Kidney tubule cell (primary cell): Measurements from ENCODE around the gene PIEZO2.

Experiments
- DNase-seq: peaks from one replicate; pipeline ENCODE4 v3.0.0-alpha.2; 2018; ENCODE audit warnings: low spot score

Gene PIEZO2

DNA sequence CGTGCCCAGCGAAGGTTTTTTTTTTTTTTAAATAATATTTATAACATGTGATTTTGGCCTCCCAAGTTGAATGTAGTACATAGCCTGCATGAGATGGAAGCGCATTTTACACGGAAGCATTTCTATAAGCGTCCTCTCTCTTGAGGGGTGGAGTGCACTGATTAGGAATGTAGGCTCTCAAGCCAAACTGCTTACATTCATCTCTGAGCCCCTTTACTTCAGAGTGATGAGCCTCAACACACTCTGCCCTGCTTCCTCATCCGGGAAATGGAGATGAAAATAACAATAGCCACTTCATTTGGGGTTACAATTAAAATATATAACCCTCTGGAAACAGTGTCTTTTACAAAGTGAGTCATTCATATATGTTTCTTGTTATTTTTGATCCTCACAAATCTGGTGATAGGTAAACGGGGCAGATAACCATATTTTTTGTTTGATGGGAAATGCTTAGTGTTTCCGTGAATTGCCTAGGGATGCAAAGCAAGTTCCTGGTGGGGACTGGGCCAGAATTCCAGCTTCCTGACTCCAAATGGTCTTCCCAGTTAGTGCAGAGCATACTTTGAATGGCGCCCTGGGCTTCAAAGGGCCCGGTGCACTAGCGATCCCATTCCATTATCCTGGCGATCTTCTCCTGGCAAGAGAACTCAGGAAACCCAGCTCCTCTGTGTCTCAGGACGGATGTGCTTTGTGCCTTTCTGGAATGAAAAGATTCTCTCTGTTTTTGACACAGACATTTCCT lies 124.3 kb downstream of the PIEZO2 start:
- no peak for DNase-seq

- no peak for DNase-seq
These were observed 127.9 kb downstream of the PIEZO2 start for GRCh38 chr18:11021477-11021876.

GRCh38 chr18:11020877-11021414 lies 128.4 kb downstream of the PIEZO2 start:
- DNase-seq, result no peak

DNA sequence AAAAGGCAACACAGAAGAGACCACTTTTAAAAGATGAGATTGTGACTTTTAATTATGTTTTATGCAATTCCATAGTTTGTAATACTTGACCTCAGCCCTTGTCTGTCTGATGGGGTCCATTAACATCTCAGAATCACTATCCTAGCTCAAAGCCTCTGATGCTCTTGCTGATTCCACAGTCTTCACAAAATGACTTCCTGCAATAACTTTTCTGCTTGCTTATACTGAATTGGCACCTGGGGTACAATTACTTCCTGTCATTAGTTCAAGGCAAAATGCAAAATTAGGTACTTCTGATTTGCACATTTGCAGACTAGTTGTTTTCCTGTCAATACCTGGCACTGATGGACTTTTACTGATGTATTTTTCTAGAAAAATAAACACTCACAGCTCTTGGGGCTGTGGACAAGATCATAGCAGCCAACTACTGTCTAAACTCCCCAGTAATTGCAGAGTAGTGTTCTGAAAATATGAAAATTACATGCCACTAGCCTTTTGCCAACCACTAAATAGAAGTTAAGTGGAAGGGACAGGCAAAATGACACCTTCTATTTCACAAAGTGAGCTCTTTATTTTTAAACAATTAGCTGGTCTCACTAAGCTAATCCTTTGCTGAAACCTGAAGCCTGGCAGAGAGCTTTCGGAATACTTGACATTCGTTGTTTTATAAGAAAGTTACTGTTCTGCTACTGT lies 129.1 kb downstream of the PIEZO2 start:
- no peak for DNase-seq

DNA sequence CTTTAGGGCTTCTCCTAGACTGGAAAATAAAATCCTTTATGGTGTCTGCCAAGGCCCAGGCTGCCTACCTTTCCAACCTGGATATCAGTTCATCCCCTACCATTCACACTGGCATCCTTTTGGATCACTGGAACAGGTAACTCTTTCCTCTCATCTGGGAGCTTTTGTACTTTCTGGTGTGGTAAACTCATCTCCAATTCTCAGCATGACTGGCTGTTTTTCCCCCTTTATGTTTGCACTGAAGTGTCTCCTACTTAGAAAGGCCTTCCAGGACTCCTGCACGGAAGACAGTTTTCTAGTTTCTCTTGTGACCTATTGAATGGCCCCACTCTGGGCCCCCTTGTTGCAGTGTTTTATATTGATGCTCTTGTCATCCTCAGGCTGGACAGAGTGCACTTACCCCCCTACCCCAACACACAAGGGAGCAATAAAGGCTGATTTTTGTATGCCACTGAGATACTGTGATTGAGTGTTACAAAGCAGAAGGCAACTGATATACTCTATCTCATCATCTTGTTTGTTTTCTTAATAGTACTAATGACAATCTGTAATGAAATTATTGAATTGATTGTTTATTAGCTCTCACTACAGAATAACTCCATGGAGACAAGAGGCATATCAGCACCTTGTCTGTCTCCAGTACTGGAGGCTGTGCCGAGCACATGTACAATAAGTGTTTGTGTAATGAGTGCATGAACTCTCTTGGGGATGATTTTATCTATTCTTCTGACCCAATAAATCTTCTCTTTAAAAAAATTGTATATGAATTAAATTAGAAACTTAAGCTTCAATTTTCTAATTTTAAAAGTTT lies 129.9 kb downstream of the PIEZO2 start:
- no peak for DNase-seq

DNA sequence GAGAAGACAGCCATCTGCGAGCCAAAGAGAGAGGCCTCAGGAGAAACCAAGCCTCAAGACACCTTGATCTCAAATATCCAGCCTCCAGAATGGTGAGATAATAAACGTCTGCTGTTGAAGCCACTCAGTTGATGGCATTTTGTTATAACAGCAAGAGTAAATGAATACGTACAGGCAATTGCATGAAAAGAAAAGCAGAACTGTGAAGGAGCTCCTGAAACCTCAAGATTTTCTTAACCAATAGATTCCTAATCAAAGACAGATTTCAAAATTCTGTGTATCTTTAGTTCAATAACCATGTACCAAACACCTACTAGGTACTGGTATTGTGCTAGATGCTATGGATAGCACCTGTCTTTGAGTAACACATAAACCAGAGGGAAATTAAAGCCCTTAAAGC lies 139.5 kb downstream of the PIEZO2 start:
- no peak for DNase-seq

DNA sequence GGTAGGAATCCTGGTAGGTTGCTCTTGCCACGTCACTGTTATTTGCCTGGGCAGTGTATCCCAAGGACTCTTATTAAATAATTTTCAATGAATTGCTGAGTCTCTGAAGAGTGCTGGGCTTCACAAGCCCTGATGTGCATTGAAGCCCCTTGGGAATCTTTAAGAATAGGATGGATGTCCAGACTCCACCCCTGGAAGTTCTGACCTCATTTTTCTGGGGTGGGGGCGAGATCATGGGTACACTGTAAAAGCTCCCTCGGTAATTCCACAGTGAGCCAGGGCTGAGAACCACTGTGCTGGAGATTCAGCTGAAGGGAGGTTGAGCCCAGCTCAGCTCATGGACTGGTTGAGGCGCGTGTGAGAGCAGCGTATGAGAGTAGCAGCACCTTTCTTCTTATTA lies 140.2 kb downstream of the PIEZO2 start:
- DNase-seq, result no peak

DNA sequence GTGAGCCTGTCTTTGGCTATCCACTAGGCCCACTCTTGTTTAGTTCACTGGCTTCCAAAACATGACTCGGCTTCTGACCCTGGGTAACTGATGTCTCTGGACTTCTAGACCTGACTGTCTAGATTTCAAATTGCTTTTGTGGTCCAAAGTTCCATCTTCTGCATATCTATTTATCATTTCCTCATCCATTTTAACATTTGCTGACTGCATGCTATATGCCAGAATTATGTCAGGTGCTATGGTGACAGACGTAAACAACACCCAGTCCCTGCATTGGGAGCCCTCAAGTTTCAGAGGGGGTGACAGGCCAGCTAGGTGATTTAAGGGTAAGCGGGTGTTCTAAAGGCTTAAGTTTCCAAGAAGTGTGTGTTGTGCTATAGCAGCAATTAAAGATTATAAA lies 140.9 kb downstream of the PIEZO2 start:
- DNase-seq, result no peak

GRCh38 chr18:11005528-11005927 lies 143.8 kb downstream of the PIEZO2 start:
- peak; percentile 38 for DNase-seq

GRCh38 chr18:11004951-11005350 lies 144.4 kb downstream of the PIEZO2 start:
- DNase-seq, result no peak

DNA sequence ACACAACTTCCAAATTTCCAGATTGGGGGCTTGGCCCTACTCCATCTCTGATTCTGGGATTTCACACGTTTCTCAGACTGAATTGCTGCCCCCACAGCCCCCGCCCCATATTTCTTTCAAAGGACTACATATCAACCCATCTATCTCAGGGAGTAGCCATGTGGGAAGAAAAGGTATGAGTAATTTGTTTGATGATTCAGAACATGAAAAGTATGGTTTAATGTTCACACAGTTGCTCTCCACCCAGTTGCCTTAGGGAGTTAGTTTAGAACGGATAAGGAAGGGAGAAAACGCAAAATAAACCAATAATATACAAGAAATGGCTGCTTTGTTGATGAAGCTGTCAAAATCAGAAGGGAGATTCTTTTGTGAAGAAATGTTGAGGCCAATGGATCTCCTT lies 145.1 kb downstream of the PIEZO2 start:
- peak; percentile 11 for DNase-seq

- no peak for DNase-seq
These were observed 146.6 kb downstream of the PIEZO2 start for GRCh38 chr18:11002796-11003195.

- no peak for DNase-seq
These were observed 147.1 kb downstream of the PIEZO2 start for GRCh38 chr18:11002277-11002676.

- DNase-seq, result no peak
These were observed 149.3 kb downstream of the PIEZO2 start for GRCh38 chr18:11000071-11000470.

GRCh38 chr18:10997885-10998284 lies 151.5 kb downstream of the PIEZO2 start:
- no peak for DNase-seq

DNA sequence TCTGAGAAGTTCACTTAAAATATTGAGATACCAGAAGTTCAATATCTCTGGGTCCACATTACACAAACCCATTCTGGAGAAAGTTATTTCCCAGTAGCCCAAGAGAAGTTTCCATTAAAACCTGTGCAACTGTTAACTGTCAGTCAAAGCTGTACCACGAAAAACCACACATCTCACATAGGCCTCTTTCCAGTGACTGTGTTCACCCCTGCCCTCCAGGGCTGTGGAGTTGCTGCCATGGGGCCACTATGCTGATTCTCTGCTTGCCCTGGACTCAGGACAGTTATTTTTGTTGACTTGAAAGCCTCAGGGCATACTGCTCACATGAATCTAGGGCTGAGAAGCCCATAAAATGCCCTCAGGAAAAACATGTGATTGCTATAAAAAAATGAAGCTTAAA lies 153.8 kb downstream of the PIEZO2 start:
- DNase-seq, result no peak

DNA sequence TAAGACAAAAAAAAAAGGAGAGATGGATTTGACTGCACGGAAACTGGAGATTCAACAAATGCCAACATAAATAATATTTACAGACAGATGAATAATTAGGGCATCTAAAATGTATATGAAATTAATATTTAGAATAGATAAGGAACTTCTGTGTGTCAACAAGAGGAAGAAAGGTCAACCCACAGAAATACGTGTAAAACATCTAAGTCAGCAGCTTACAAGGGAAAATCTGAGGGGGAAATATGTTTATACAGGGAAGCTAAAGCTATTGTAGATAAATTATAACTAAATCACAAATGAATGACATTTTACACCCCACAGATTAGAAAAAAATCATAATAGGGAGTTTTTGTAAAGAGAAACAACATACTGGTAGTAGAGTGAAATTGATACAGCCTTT lies 159.9 kb downstream of the PIEZO2 start:
- DNase-seq, result no peak

DNA sequence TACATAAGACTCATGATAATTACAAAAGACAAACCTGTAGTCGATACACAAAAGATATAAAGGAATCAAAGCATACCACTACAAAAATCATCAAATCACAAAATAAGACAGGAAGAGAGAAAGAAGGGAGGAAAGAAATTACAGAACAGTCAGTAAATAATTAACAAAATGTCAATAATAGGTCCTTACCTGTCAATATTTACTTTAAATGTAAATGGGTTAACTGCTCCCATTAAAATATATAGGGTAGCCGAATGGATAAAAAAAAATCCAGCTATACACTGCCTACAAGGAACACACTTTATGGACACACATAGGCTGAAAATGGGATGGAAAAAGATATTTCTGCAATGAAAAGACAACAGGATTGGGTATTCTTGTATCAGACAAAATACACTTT lies 163.7 kb downstream of the PIEZO2 start:
- no peak for DNase-seq

- no peak for DNase-seq
These were observed 170.0 kb downstream of the PIEZO2 start for GRCh38 chr18:10979411-10979810.

DNA sequence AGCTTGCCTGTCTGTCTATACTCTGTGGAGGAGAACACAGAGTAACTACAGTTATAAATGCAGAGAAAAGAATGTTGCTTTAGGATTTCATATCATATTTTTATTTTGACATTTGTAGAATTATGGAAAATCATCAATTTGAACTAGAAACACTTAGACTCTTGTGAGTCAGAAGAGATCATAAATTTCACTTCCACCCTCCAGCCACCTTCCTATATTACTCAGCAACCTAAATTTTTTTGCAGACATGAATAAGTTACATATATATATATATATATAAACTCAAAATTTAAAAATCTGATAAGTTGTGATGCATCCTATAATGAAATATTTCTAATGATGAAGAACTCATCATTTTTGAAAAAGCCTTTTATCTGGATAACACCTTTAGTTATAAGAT lies 172.3 kb downstream of the PIEZO2 start:
- no peak for DNase-seq

GRCh38 chr18:10973567-10974203 lies 175.7 kb downstream of the PIEZO2 start:
- DNase-seq, result no peak

GRCh38 chr18:10971717-10972116 lies 177.7 kb downstream of the PIEZO2 start:
- DNase-seq, result no peak
